ENCODE measurements around the gene PDILT. TPM values are rescaled to one million over a fixed set of nuclear protein-coding genes. Genes with fewer than 3 reads are reported as not detected.

Gene PDILT
- total and polyA plus RNA-seq, 2 experiments from 2014 or later = not detected

DNA sequence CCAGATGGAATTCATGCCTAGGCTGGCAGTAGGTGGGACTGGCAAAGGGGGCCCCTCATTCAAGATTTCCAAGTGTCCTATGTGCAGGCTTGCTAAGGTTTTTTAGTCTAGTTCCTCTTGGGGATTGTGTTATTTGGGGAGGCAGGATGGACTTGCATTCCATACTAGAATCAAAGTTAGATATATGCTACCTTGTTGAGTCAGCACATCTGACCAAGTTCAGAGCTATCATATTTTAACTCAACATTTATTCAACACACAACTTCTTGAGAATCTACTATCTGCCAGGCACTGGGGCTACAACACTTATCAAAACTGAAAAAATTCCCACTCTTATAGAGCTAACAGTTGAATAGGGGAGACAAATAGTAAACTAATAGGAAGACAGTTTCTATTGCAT, 83.9 kb downstream of the PDILT start:
- Histone ChIP-seq H3K4me1 (ENCODE audit: low read depth) (no peaks in the 10 kb centered on the region), H3K4me3 (no peak overlapping the region), H3K36me3 (no peaks in the 10 kb centered on the region), H3K27me3 (peaks cover 7% of the 10 kb centered on the region), H3K27ac (no peak overlapping the region), H3K9me3 (ENCODE audit: low read depth) (no peaks in the 10 kb centered on the region)
- no peak for DNase-seq (ENCODE audit: low read depth in 1 of 2, low spot score in 1 of 2)
- no peak for TF ChIP-seq CTCF (IDR thresholded peaks at IDR 0.05; ENCODE audit: low read depth, low read length)

- Histone ChIP-seq H3K27me3 (peaks cover 7% of the 10 kb centered on the region), H3K27ac (no peak overlapping the region), H3K4me3 (no peak overlapping the region), H3K36me3 (no peaks in the 10 kb centered on the region), H3K4me1 (ENCODE audit: low read depth) (no peaks in the 10 kb centered on the region), H3K9me3 (ENCODE audit: low read depth) (no peaks in the 10 kb centered on the region)
- no peak for DNase-seq (ENCODE audit: low read depth in 1 of 2, low spot score in 1 of 2)
- TF ChIP-seq CTCF (IDR thresholded peaks at IDR 0.05; ENCODE audit: low read depth, low read length) = no peak
Observed at GRCh38 chr16:20320178-20320577, 84.4 kb downstream of the PDILT start.

GRCh38 chr16:20319406-20319805, 85.1 kb downstream of the PDILT start:
- Histone ChIP-seq H3K9me3 (ENCODE audit: low read depth) (no peaks in the 10 kb centered on the region), H3K4me3 (no peak overlapping the region), H3K27me3 (peaks cover 7% of the 10 kb centered on the region), H3K27ac (no peak overlapping the region), H3K4me1 (ENCODE audit: low read depth) (no peaks in the 10 kb centered on the region), H3K36me3 (no peaks in the 10 kb centered on the region)
- no peak for TF ChIP-seq CTCF (IDR thresholded peaks at IDR 0.05; ENCODE audit: low read depth, low read length)
- no peak for DNase-seq (ENCODE audit: low read depth in 1 of 2, low spot score in 1 of 2)

GRCh38 chr16:20318437-20318836, 86.1 kb downstream of the PDILT start:
- no peak overlapping the region for H3K4me3 ChIP-seq
- H3K36me3 ChIP-seq = no peaks in the 10 kb centered on the region
- peaks cover 7% of the 10 kb centered on the region for H3K27me3 ChIP-seq
- no peaks in the 10 kb centered on the region for H3K9me3 ChIP-seq (ENCODE audit: low read depth)
- no peak overlapping the region for H3K27ac ChIP-seq
- DNase-seq (ENCODE audit: low read depth in 1 of 2, low spot score in 1 of 2) = no peak
- H3K4me1 ChIP-seq (ENCODE audit: low read depth) = no peaks in the 10 kb centered on the region
- TF ChIP-seq CTCF (IDR thresholded peaks at IDR 0.05; ENCODE audit: low read depth, low read length) = no peak

GRCh38 chr16:20318006-20318405, 86.5 kb downstream of the PDILT start:
- no peaks in the 10 kb centered on the region for H3K9me3 ChIP-seq (ENCODE audit: low read depth)
- H3K4me1 ChIP-seq (ENCODE audit: low read depth) = no peaks in the 10 kb centered on the region
- DNase-seq (ENCODE audit: low read depth in 1 of 2, low spot score in 1 of 2) = no peak
- H3K36me3 ChIP-seq = no peaks in the 10 kb centered on the region
- no peak for TF ChIP-seq CTCF (IDR thresholded peaks at IDR 0.05; ENCODE audit: low read depth, low read length)
- H3K4me3 ChIP-seq = no peak overlapping the region
- H3K27me3 ChIP-seq = peaks cover 7% of the 10 kb centered on the region
- no peak overlapping the region for H3K27ac ChIP-seq

DNA sequence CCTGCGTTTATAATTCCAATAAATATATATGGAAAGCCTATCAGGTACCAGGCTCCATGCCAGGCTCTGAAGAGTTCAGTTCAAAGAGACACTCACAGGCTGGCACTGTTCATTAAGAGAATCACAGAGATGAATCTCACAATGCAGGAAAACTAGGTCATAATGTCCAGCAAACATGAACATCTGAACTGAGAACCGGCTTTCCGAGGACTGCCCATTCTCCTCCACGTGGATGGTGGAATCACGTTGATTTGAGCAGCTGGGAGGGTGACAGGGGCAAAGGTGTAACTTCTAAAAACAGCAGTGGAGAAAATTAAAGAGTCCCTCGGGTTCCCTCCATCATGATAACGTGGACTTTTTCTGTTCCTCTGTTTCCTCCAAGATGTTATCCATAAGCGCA, 87.4 kb downstream of the PDILT start:
- no peak for TF ChIP-seq CTCF (IDR thresholded peaks at IDR 0.05; ENCODE audit: low read depth, low read length)
- Histone ChIP-seq H3K27me3 (peaks cover 7% of the 10 kb centered on the region), H3K9me3 (ENCODE audit: low read depth) (no peaks in the 10 kb centered on the region), H3K27ac (no peak overlapping the region), H3K4me1 (ENCODE audit: low read depth) (no peaks in the 10 kb centered on the region), H3K36me3 (no peaks in the 10 kb centered on the region), H3K4me3 (no peak overlapping the region)
- DNase-seq (ENCODE audit: low read depth in 1 of 2, low spot score in 1 of 2) = no peak
